ENCODE data around the gene FGGY. TPM values are rescaled to one million over a fixed set of nuclear protein-coding genes. Genes with fewer than 3 reads are reported as not detected.

Gene FGGY
- total RNA-seq, 1 experiment from 2014 or later = 17.8 TPM

DNA sequence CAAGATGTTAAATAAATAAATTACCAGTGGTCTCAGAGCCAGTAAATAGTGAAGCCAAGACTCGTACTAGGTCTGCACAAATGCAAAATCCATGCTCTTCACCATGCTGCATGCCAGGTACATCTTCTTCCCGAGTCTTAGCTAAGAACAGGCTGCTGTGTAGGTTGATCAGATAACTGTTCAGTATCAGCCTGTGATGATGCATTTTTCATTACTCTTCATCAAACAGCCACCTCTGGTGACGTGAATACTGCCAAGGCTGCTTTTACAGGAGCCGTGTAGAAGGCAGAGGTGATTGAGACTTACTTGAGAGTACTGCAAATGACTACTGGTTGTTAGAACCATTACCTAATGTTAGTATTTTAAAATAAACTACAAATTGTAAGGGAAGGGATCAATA lies 478.6 kb downstream of the FGGY start:
- no peak for TF ChIP-seq EZH2 (IDR thresholded peaks at IDR 0.05; ENCODE audit: low read depth)
- TF ChIP-seq, protein P1, sequence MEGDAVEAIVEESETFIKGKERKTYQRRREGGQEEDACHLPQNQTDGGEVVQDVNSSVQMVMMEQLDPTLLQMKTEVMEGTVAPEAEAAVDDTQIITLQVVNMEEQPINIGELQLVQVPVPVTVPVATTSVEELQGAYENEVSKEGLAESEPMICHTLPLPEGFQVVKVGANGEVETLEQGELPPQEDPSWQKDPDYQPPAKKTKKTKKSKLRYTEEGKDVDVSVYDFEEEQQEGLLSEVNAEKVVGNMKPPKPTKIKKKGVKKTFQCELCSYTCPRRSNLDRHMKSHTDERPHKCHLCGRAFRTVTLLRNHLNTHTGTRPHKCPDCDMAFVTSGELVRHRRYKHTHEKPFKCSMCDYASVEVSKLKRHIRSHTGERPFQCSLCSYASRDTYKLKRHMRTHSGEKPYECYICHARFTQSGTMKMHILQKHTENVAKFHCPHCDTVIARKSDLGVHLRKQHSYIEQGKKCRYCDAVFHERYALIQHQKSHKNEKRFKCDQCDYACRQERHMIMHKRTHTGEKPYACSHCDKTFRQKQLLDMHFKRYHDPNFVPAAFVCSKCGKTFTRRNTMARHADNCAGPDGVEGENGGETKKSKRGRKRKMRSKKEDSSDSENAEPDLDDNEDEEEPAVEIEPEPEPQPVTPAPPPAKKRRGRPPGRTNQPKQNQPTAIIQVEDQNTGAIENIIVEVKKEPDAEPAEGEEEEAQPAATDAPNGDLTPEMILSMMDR (conservative IDR thresholded peaks at IDR 0.05) = no peak
- intact Hi-C loops (cut with micrococcal nuclease; ENCODE audit: unreplicated experiment) = no loop called here
- Histone ChIP-seq H3K79me2 (ENCODE audit: low read depth) (no peaks in the 10 kb centered on the region), H4K20me1 (ENCODE audit: insufficient read depth) (no peaks in the 10 kb centered on the region), H3K4me3 (no peak overlapping the region), H2AFZ (no peak overlapping the region), H3K4me1 (replicated peaks; ENCODE audit: insufficient read depth) (no peaks in the 10 kb centered on the region), H3K9me2 (ENCODE audit: insufficient read depth) (no peaks in the 10 kb centered on the region; the same call in 1 of the 2 replicates), H3K27ac (no peak overlapping the region), H3K4me2 (no peak overlapping the region), H3F3A (ENCODE audit: insufficient read depth, low read depth) (no peaks in the 10 kb centered on the region), H3K27me3 (ENCODE audit: insufficient read depth, low read depth) (no peaks in the 10 kb centered on the region), H3K36me3 (ENCODE audit: low read depth) (no peaks in the 10 kb centered on the region), H3K9me3 (ENCODE audit: insufficient read depth, low read depth) (no peaks in the 10 kb centered on the region)
- no peak for DNase-seq
- CTCF ChIA-PET = no interaction called here
- BruUV-seq (replicated peaks) = no TSS peak
- POLR2A ChIA-PET (ENCODE audit: unreplicated experiment) = no interaction called here

- intact Hi-C loops (cut with micrococcal nuclease; ENCODE audit: unreplicated experiment) = no loop called here
- Histone ChIP-seq H3K9me2 (ENCODE audit: insufficient read depth) (no peaks in the 10 kb centered on the region), H3K27ac (no peak overlapping the region), H4K20me1 (ENCODE audit: insufficient read depth) (no peaks in the 10 kb centered on the region), H3K4me3 (no peak overlapping the region), H2AFZ (no peak overlapping the region; the same call in 1 of the 2 replicates), H3K9me3 (ENCODE audit: insufficient read depth, low read depth) (no peaks in the 10 kb centered on the region), H3K36me3 (ENCODE audit: low read depth) (no peaks in the 10 kb centered on the region), H3K4me2 (no peak overlapping the region), H3F3A (ENCODE audit: insufficient read depth, low read depth) (no peaks in the 10 kb centered on the region), H3K79me2 (ENCODE audit: low read depth) (no peaks in the 10 kb centered on the region), H3K27me3 (ENCODE audit: insufficient read depth, low read depth) (no peaks in the 10 kb centered on the region), H3K4me1 (replicated peaks; ENCODE audit: insufficient read depth) (no peaks in the 10 kb centered on the region)
- DNase-seq = no peak
- CTCF ChIA-PET = no interaction called here
- POLR2A ChIA-PET (ENCODE audit: unreplicated experiment) = no interaction called here
- BruUV-seq (replicated peaks) = no TSS peak
- TF ChIP-seq, protein P1 (conservative IDR thresholded peaks at IDR 0.05) = no peak
- TF ChIP-seq EZH2 (IDR thresholded peaks at IDR 0.05; ENCODE audit: low read depth) = no peak
These were observed 480.3 kb downstream of the FGGY start for GRCh38 chr1:59776960-59777852.

DNA sequence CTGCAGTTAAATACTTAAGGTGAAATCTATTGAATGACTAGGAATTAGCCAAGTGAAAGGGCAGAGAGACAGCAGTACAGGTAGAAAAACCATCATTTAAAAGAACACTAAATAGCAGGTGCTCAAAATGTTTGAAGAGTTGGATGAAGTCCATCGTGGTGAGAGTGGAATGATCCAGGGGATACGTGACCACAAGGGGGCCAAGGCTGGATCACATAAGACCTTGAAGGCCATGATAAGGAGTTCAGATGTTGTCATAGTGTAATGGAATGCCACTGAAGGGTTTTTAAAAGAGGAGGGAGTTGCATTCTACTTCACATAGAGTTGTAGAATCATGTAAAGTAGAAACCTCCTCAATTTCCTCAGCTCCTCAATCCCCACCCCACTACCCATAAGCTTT lies 483.1 kb downstream of the FGGY start:
- Histone ChIP-seq H3K4me1 (replicated peaks; ENCODE audit: insufficient read depth) (no peaks in the 10 kb centered on the region), H3K27me3 (ENCODE audit: insufficient read depth, low read depth) (no peaks in the 10 kb centered on the region), H3K27ac (no peak overlapping the region), H3K9me3 (ENCODE audit: insufficient read depth, low read depth) (no peaks in the 10 kb centered on the region), H3K9me2 (ENCODE audit: insufficient read depth) (no peaks in the 10 kb centered on the region), H3F3A (ENCODE audit: insufficient read depth, low read depth) (no peaks in the 10 kb centered on the region), H2AFZ (no peak overlapping the region), H3K79me2 (ENCODE audit: low read depth) (no peaks in the 10 kb centered on the region), H3K4me2 (no peak overlapping the region), H3K4me3 (no peak overlapping the region), H3K36me3 (ENCODE audit: low read depth) (no peaks in the 10 kb centered on the region), H4K20me1 (ENCODE audit: insufficient read depth) (no peaks in the 10 kb centered on the region)
- intact Hi-C loops (cut with micrococcal nuclease; ENCODE audit: unreplicated experiment) = loop anchor here (5.0 kb wide), 1 partner anchor 167 kb away; no protein-coding TSS in a partner anchor
- DNase-seq = no peak
- BruUV-seq (replicated peaks) = no TSS peak
- TF ChIP-seq, protein P1 (conservative IDR thresholded peaks at IDR 0.05) = no peak
- no peak for TF ChIP-seq EZH2 (IDR thresholded peaks at IDR 0.05; ENCODE audit: low read depth)
- CTCF ChIA-PET = interaction anchor here (0.9 kb wide), 1 partner anchor 167 kb away, joined by 4 read pairs; no protein-coding TSS in a partner anchor
- POLR2A ChIA-PET (ENCODE audit: unreplicated experiment) = interaction anchor here (0.7 kb wide), 1 partner anchor 243 kb away, joined by 41 read pairs; no protein-coding TSS in a partner anchor
